IMR-90 (cell line): ENCODE data around the gene CEP162. TPM values are rescaled to one million over a fixed set of nuclear protein-coding genes. Genes with fewer than 3 reads are reported as not detected.
"Not testable (repeated sequence)": the region's sequence is repeated elsewhere in the genome, so short reads cannot be mapped to it uniquely, and the experiment has no call there.

Experiments
- ATAC-seq: fragments of 200-7000 bp; cut with Tn5 transposase; 2 replicates; pipeline ENCODE4 v1.9.1; 2020; ENCODE audit warnings: low read depth, mild to moderate bottlenecking, moderate library complexity
- BruUV-seq: library from RNA; stranded (reverse); fragments of 400-500 nt; replicated peaks from 2 replicates; lab custom pipeline; 2021; lab: Mats Ljungman, UMichigan
- CTCF ChIA-PET: fragments of 300-600 bp; formaldehyde crosslinking; extraction: SDS; loops from one replicate; lab custom pipeline; 2021; ENCODE audit warnings: antibody characterized with exemption; lab: Yijun Ruan, JAX
- POLR2A ChIA-PET: fragments of 300-600 bp; sonication (Branson Sonifier 250); formaldehyde crosslinking; loops from one replicate; lab custom pipeline; 2022; ENCODE audit warnings: antibody characterized with exemption; ENCODE audit not compliant: unreplicated experiment; lab: Charles Lee
- DNase-seq: peaks from one replicate; pipeline ENCODE4 v3.0.0; 2013
- H2AFZ ChIP-seq: replicated peaks from 2 replicates; pipeline ENCODE3; 2013; ENCODE audit warnings: low read length, mild to moderate bottlenecking; ENCODE audit not compliant: poor library complexity
- H2AK5ac ChIP-seq: 2 replicates; pipeline ENCODE4 v1.6.1; 2013; ENCODE audit warnings: low read depth, low read length, inconsistent platforms
- H2AK9ac ChIP-seq: replicated peaks from 2 replicates; pipeline ENCODE3; 2013; ENCODE audit warnings: mild to moderate bottlenecking, low read depth, low read length, moderate library complexity; ENCODE audit not compliant: poor library complexity
- H2BK120ac ChIP-seq: 2 replicates; pipeline ENCODE4 v1.6.1; 2013; ENCODE audit warnings: low read depth, low read length, inconsistent platforms
- H2BK15ac ChIP-seq: 3 replicates; pipeline ENCODE4 v1.6.1; 2013; ENCODE audit warnings: low read depth, low read length, inconsistent platforms
- H2BK20ac ChIP-seq: 2 replicates; pipeline ENCODE4 v1.6.1; 2013; ENCODE audit warnings: low read depth, mild to moderate bottlenecking, inconsistent platforms, low read length, moderate library complexity
- H2BK5ac ChIP-seq: 2 replicates; pipeline ENCODE4 v1.6.1; 2013; ENCODE audit warnings: mild to moderate bottlenecking, low read depth, low read length, inconsistent platforms; ENCODE audit not compliant: poor library complexity, severe bottlenecking
- H3K14ac ChIP-seq: replicated peaks from 2 replicates; pipeline ENCODE4 v1.6.1; 2013; ENCODE audit warnings: low read depth, low read length, inconsistent platforms
- H3K18ac ChIP-seq: 2 replicates; pipeline ENCODE4 v1.6.1; 2013; ENCODE audit warnings: low read depth, low read length, control low read depth
- H3K23ac ChIP-seq: 2 replicates; pipeline ENCODE4 v1.6.1; 2013; ENCODE audit warnings: low read depth, low read length, inconsistent platforms
- H3K27ac ChIP-seq: 2 replicates; pipeline ENCODE4 v1.5.1; 2013; ENCODE audit warnings: mild to moderate bottlenecking, control low read depth, low read length; ENCODE audit not compliant: insufficient read depth
- H3K27me3 ChIP-seq: 2 replicates; pipeline ENCODE4 v1.6.1; 2013; ENCODE audit warnings: low read length; ENCODE audit not compliant: control insufficient read depth, insufficient read depth
- H3K36me3 ChIP-seq: 2 replicates; pipeline ENCODE4 v1.6.1; 2013; ENCODE audit warnings: low read length, mixed read lengths; ENCODE audit not compliant: control insufficient read depth, insufficient read depth
- H3K4ac ChIP-seq: 2 replicates; pipeline ENCODE4 v1.6.1; 2013; ENCODE audit warnings: low read depth, low read length, inconsistent platforms
- H3K4me1 ChIP-seq: 2 replicates; pipeline ENCODE4 v1.6.1; 2013; ENCODE audit warnings: low read length, mixed read lengths; ENCODE audit not compliant: control insufficient read depth, insufficient read depth
- H3K4me2 ChIP-seq: 2 replicates; pipeline ENCODE4 v1.6.1; 2013; ENCODE audit warnings: low read depth, mild to moderate bottlenecking, control low read depth, low read length, moderate library complexity
- H3K4me3 ChIP-seq: 2 replicates; pipeline ENCODE4 v1.5.1; 2013; ENCODE audit warnings: low read depth, mild to moderate bottlenecking, control low read depth, low read length, moderate library complexity; ENCODE audit not compliant: insufficient read depth
- H3K56ac ChIP-seq: 2 replicates; pipeline ENCODE4 v1.6.1; 2013; ENCODE audit warnings: low read length, inconsistent platforms; ENCODE audit not compliant: insufficient read depth; ENCODE audit errors: extremely low read depth
- H3K79me1 ChIP-seq, 2 experiments: 2 replicates each; pipeline ENCODE4 v1.6.1; 2013; ENCODE audit warnings: low read length in 2 of 2, inconsistent platforms in 1 of 2, low read depth in 1 of 2
- H3K9ac ChIP-seq: 2 replicates; pipeline ENCODE4 v1.6.1; 2013; ENCODE audit warnings: low read depth, low read length, control low read depth
- H3K9me1 ChIP-seq: 2 replicates; pipeline ENCODE4 v1.6.1; 2013; ENCODE audit warnings: low read length, inconsistent platforms; ENCODE audit not compliant: insufficient read depth
- H3K9me3 ChIP-seq: 2 replicates; pipeline ENCODE4 v1.6.1; 2013; ENCODE audit warnings: low read length; ENCODE audit not compliant: control insufficient read depth, insufficient read depth
- H4K20me1 ChIP-seq: 2 replicates; pipeline ENCODE4 v1.6.1; 2013; ENCODE audit warnings: low read length, inconsistent platforms; ENCODE audit not compliant: insufficient read depth
- H4K5ac ChIP-seq: 2 replicates; pipeline ENCODE4 v1.6.1; 2013; ENCODE audit warnings: mild to moderate bottlenecking, low read depth, low read length, control low read depth
- H4K8ac ChIP-seq, 2 experiments: 2 replicates each; pipeline ENCODE4 v1.6.1; 2013; ENCODE audit warnings: low read depth in 2 of 2, low read length in 2 of 2, control low read depth in 1 of 2, inconsistent platforms in 1 of 2
- H4K91ac ChIP-seq: 2 replicates; pipeline ENCODE4 v1.6.1; 2013; ENCODE audit warnings: low read depth, low read length, inconsistent platforms; ENCODE audit not compliant: insufficient read depth
- WGBS, 2 experiments: methylation state at CpG; one replicate each; pipeline versions ENCODE4 v1.1.5 to v1.1.7; 2013; ENCODE audit warnings: missing lambda C conversion rate in 2 of 2; ENCODE audit not compliant: insufficient read length in 1 of 2; ENCODE audit errors: extremely low coverage in 2 of 2; 5-methylcytosine and 5-hydroxymethylcytosine counted together
- dilution Hi-C: fragments of 300-500 bp; cut with HindIII; formaldehyde crosslinking; loops from one replicate; pipeline ENCODE4 v1.14.3; 2018; ENCODE audit warnings: low sequenced_read_pairs; ENCODE audit not compliant: unreplicated experiment
- in situ Hi-C: fragments of 300-500 bp; cut with MboI; formaldehyde crosslinking; loops from 3 replicates; pipeline ENCODE4 v1.14.3; 2019; ENCODE audit warnings: low sequenced_read_pairs, inconsistent platforms, mixed read lengths
- intact Hi-C: fragments of 100-400 bp; cut with micrococcal nuclease; formaldehyde crosslinking; loops from 2 replicates; pipeline ENCODE4 v1.10.0; 2022
- polyA plus RNA-seq, 3 experiments: library from polyadenylated mRNA; depleted of rRNA; stranded (reverse); fragments of >200 nt; gene quantifications; 2 replicates each; pipeline ENCODE4 v1.2.3, GENCODE V29; 2012; ENCODE audit warnings: low replicate concordance in 1 of 3
- total RNA-seq: library from RNA; depleted of rRNA; stranded (reverse); fragments of >200 nt; gene quantifications from 2 replicates; pipeline ENCODE4 v1.2.3, GENCODE V29; 2012

Gene CEP162
- total and polyA plus RNA-seq, 2 of the 4 experiments (the other 2 are of a cell fraction): 1.2 to 1.6 TPM

DNA sequence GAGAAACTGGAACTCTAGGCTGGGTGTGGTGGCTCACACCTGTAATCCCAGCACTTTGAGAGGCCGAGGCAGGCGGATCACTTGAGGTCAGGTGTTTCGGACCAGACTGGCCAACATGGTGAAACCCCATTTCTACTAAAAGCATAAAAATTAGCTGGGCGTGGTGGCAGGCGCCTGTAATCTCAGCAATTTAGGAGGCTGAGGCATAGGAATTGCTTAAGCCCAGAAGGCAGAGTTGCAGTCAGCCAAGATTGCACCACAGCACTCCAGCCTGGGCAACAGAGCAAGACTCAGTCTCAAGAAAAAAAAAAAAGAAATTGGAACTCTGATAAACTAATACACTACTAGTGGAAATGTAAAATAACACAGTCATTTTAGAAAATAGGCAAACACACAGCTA, 3.8 kb downstream of the CEP162 start:
- H3K27me3 ChIP-seq, ATAC-seq, H2BK15ac ChIP-seq, dilution Hi-C loops, H3K9me3 ChIP-seq, H2AK5ac ChIP-seq, H3K4me1 ChIP-seq, H4K20me1 ChIP-seq, BruUV-seq, H3K36me3 ChIP-seq, H3K4me3 ChIP-seq, H2BK120ac ChIP-seq, H3K23ac ChIP-seq, H4K5ac ChIP-seq, H3K9me1 ChIP-seq, H3K27ac ChIP-seq, H4K8ac ChIP-seq, DNase-seq, H2AK9ac ChIP-seq, H3K14ac ChIP-seq, H3K9ac ChIP-seq, POLR2A ChIA-PET, H3K4ac ChIP-seq, H3K18ac ChIP-seq, H4K91ac ChIP-seq, H3K4me2 ChIP-seq, H2BK20ac ChIP-seq, H2BK5ac ChIP-seq, H2AFZ ChIP-seq, H3K56ac ChIP-seq, H3K79me1 ChIP-seq: not testable (repeated sequence)
- CTCF ChIA-PET: interaction anchor here (0.7 kb wide), 1 partner anchor 609 kb away, joined by 4 read pairs; no protein-coding TSS in a partner anchor
- no CpG with 5 or more reads among the region's 5 CpGs for WGBS, 2 experiments
- in situ Hi-C loops (loop anchor here (5.0 to 25.0 kb wide), 2 partner anchors 331 to 611 kb away; no protein-coding TSS in a partner anchor), intact Hi-C loops (loop anchor here (5.0 kb wide), 1 partner anchor 686 kb away; no protein-coding TSS in a partner anchor)
